ENCODE results near the gene CDCP2.

Gene CDCP2

GRCh38 chr1:54152696-54153095 lies at the start of gene CDCP2:
Gene CDCP2, minus strand, starts transcription at chr1:54153000. Its CDS starts 78 bp downstream, at chr1:54152922.
- DNase-seq (ENCODE audit: low read depth) = no peak

DNA sequence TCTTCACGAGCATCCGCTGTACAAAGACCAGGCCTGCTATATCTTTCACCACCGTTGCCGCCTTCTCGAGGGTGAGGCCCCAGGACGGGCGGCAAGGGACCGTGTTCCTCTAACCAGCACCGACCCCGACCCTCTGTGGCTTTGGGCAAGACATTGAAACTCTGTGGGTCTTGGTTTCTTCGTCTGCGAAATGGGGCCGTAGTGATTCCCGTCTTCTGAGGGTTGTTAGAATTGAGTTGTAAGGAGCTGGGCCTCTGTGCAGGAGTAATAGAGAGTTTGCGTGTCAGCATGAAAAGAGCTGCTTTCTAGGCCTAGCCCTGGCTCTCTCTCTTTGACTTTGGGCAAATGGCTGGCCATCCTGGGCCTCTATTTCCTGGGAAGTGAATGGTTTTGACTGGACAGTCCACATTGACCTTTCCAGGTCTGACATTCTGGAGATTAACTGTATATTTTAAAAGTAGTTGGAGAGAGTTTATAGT lies 47.8 kb upstream of the CDCP2 start:
- no peak for DNase-seq (ENCODE audit: low read depth)

DNA sequence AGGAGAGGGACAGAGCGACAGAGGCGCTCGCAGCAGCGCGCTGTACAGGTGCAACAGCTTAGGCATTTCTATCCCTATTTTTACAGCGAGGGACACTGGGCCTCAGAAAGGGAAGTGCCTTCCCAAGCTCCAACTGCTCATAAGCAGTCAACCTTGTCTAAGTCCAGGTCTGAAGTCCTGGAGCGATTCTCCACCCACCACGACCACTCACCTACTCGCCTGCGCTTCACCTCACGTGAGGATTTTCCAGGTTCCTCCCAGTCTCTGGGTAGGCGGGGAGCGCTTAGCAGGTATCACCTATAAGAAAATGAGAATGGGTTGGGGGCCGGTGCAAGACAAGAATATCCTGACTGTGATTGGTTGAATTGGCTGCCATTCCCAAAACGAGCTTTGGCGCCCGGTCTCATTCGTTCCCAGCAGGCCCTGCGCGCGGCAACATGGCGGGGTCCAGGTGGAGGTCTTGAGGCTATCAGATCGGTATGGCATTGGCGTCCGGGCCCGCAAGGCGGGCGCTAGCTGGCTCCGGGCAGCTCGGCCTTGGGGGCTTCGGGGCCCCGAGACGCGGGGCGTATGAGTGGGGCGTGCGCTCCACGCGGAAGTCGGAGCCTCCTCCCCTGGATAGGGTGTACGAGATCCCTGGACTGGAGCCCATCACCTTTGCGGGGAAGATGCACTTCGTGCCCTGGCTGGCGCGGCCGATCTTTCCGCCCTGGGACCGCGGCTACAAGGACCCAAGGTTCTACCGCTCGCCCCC lies 47.1 kb upstream of the CDCP2 start, which contains the start of the genes CYB5RL and MRPL37:
Gene CYB5RL, minus strand, starts transcription at position 266 of the 754 bp plus-strand sequence. CDS start 4,414 bp downstream, outside the sequence.
Gene MRPL37, plus strand, starts transcription at position 403 of the 754 bp plus-strand sequence. Its CDS starts 77 bp downstream, at position 480.
- DNase-seq (ENCODE audit: low read depth) = peak; percentile 97

DNA sequence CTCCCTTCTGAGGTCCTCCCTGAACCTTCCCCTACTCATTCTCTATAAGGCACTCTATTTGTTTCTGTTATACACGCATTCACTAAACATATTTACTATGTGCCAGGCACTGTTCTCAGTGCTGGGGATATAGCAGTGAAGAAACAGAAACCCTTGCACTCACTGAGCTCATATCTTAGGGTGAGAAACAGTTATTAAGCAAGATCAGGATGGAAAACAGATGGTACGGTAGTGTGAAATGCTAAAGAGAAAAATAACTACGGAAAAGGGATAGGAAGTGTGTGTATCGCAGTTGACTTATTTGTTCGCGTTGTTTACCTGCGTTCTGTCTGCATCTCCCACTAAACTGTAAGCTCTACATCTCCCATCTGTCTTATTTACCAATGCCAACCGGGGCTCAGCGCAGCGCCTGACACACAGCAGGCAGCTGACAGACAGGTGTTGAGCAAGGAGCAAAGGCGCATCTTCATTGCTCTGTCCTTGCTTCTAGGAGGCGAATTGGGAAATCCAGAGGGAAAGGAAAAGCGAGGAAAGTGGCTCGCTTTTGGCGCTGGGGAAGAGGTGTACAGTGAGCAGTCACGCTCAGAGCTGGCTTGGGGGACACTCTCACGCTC lies 46.5 kb upstream of the CDCP2 start:
- DNase-seq (ENCODE audit: low read depth) = peak; percentile 41

GRCh38 chr1:54193453-54193852 lies 40.7 kb upstream of the CDCP2 start:
- no peak for DNase-seq (ENCODE audit: low read depth)

DNA sequence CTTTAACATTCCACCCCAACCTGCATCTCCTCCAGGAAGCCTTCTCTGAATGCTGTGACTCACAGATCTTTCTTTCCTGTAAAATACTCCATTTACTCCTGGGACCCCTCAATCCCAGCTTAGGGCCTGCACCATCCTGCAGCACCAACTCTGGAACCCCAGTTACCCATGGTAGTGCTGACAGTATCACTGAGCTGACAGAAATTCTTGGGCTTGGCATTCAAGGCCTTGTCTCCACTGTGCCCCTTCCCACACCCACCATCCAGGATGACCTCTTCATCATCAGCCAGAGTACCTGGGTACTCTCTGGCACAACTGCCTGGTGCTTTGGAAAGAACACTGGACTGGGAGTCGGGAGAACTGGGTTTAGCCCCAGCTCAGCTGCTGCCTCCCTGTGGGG lies 38.7 kb upstream of the CDCP2 start:
- DNase-seq (ENCODE audit: low read depth) = no peak

GRCh38 chr1:54190526-54190925 lies 37.7 kb upstream of the CDCP2 start:
- peak; percentile 55 for DNase-seq (ENCODE audit: low read depth)

DNA sequence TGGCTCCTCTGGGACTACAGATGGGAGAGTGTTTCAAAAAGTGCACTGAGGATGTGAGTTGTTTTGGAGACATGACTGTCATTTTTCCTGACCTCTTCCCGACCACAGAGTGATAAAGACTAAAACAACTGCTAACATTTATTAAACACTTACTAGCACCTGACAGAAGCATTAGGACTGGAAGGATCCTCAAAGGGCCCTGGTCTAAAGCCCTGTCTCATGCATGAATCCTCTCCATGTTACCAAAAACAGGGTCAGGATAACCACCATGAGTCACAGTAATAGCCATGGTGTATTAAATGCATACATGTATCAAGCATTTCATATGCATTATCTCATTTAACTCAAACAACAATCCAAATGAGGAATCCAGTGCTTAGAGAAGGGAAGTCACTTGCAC lies 35.5 kb upstream of the CDCP2 start:
- DNase-seq (ENCODE audit: low read depth) = peak; percentile 22

- DNase-seq (ENCODE audit: low read depth) = no peak
Measured at GRCh38 chr1:54186056-54186455, 33.3 kb upstream of the CDCP2 start.

GRCh38 chr1:54180701-54181360 lies 28.0 kb upstream of the CDCP2 start:
- DNase-seq (ENCODE audit: low read depth) = no peak

DNA sequence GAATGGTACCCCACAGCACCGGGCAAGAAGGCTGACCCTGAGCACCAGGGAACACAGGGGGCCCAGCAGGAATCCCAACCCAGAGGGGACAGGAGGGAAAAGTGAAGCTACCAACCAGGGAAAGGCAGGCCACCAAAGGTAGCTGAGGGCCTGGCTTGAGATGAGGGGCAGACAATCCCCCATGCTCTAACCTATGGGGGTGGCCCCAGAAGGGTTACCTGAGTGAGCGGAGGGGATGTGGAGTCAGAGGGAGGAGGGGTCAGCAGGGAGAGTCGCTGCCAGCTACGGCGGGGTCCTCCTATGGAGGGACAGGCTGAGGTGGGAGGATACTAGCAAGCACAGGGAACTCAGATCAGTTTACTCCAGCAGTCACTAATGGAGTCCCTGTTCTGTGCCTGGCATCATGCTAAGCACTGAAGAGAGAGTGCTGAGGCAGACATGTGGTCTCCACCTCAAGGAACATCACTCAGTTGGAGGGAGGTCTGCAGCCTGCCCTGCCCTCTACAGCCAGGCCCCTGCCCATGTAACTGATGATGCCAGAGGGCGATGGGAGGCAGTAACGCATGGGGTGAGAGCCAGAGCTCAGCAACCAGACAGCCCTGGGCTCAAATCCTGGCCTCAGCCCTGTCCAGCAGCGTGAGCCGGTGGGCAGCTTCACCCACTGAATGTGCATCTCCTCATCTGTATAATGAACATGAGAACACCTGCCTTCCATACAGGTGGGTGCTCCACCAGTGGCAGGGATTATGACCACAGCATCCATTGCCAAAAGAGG lies 25.7 kb upstream of the CDCP2 start:
- DNase-seq (ENCODE audit: low read depth) = no peak

DNA sequence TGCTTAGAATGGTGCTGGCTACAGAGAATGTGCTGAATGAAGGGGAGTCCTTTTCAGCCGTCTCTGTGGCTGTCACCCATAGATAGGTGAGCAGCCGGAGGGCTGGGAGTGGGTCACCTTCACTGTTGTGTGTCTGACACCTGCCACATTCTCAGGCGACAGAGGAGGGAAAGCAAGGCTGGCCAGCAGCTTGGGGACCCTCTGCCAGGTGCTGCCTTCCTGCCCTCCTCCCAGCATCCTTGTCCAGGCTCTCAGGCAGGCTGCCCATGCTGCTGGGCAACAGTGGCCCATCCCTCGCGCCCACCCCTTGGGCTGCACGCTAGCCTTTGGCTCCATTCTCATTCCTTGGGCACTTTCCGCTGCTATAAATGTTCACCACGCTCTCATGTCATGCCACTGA lies 24.9 kb upstream of the CDCP2 start:
- no peak for DNase-seq (ENCODE audit: low read depth)

- DNase-seq (ENCODE audit: low read depth) = no peak
Measured at GRCh38 chr1:54176621-54177327, 24.0 kb upstream of the CDCP2 start.

DNA sequence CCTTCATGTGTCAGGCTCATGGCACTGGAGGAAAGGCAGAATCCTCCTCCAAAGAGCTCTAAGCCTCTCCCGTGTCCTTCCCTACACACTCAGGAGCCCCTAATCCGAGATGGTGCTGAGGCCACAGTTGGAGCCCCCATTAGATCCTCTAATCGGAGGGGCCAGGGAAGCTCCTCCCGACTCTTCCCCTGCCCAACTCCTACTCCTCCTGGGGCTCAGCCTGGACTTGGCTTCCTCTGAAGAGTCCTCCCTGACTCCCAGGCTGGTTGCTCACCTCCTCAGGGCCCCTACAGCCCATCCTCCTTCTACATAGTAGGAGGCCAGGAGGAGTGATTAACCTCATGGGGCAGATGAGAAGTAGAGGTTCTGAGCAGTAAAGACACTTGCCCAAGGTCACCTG lies 21.3 kb upstream of the CDCP2 start:
- DNase-seq (ENCODE audit: low read depth) = no peak

DNA sequence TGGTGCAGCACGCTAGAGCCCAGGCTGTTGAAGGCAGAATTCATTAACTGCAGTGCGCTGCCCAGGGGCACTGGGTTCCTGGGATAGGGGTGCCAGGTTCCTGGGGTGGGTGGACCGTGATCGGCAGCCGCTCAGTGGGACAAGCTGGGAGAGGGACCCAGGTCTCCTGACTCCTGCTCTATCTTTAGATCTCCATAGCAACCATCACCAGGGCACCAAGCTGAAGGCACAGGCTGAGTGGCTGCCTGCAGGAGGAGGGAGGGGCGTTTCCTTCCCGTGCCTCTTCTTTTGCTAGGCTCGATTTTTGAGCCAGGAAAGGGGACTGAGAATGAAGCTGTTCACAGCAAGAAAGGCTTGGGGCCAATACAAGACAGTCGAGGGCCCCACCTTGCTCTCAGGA lies 20.9 kb upstream of the CDCP2 start:
- DNase-seq (ENCODE audit: low read depth) = no peak

GRCh38 chr1:54172614-54173599 lies 20.1 kb upstream of the CDCP2 start:
- peak; percentile 57 for DNase-seq (ENCODE audit: low read depth)

DNA sequence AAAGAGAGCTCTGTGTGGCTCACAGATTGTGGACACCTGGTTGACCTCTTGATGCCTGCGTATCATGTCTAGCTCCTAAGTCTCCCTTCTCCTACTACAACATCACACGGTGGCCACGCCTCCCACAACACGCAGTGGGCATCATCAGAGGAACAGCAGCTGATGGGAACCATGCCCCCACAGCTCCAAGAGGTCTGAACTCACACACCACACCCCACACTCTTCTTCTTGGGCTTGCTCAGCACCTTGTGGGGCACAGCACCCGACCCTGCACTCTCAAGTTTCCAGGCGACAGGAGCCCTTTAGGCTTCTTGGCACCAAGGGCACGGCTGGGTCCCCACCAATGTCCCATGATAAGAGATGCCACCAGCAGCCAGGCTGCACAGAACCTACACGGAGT lies 18.8 kb upstream of the CDCP2 start:
- no peak for DNase-seq (ENCODE audit: low read depth)

DNA sequence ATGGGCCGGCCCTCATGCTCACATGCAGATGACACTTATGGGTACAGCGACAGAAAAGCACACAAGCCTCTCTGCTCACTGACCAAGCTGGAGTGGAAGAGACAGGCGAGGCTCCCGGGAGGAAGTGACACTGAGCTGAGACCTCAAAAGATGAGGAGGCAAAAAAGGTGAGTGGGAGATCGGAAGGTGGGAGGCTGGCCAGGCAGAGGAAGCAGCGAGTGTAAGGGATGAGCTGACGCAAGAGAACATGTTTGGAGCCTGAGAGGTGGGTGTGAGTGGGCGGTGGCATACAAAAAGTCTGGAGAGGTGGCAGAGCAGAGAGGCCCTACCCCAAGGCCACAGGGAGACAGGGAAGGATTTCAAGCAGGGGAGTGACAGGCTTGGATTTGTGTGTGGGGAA lies 18.2 kb upstream of the CDCP2 start:
- no peak for DNase-seq (ENCODE audit: low read depth)

GRCh38 chr1:54169068-54169467 lies 16.3 kb upstream of the CDCP2 start:
- DNase-seq (ENCODE audit: low read depth) = no peak
